GM21390 (cell line): Measurements from ENCODE around the gene MRO.
"Not testable (repeated sequence)": the region's sequence is repeated elsewhere in the genome, so short reads cannot be mapped to it uniquely, and the experiment has no call there.

Source experiments
- ATAC-seq: cut with Tn5 transposase; IDR thresholded peaks from one replicate; pipeline ENCODE4 v1.9.1; 2021; ENCODE audit not compliant: unreplicated experiment

Gene MRO

DNA sequence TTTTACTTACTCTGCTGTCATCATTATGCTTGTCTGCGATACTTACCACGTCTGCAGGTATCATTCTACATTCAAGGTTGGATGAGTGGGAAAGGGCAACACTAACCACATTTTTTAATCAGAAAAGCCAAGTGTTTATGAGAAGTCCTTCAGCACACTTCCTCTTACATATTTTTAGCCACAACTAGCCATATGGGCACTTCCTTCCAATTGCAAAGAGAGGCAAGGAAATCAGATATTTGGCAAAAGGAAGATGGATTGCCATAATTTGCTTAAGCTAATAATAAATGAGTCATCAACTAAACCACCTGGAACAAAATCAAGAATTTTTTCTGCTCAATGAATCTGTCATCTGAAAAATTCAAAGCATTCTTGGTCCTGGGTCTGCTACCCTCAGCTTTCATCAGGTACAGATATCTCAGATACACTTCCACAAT is 16.7 kb upstream of the MRO start:
- ATAC-seq = no peak

DNA sequence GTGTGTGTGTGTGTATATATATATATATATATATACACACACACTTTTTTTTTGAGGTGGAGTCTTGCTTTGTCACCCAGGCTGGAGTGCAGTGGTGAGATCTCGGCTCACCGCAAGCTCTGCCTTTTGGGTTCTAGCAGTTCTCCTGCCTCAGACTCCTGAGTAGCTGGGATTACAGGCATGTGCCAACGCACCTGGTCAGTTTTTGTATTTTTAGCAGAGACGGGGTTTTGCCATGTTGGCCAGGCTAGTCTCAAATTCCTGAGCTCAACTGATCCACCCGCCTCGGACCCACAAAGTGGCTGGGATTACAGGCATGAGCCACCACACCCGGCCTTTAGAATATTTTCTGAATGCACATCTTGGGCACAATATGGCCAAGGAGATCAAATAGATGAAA is 13.7 kb upstream of the MRO start:
- ATAC-seq = not testable (repeated sequence)

GRCh38 chr18:50832754-50833153 is 12.9 kb upstream of the MRO start:
- peak; percentile 63 for ATAC-seq

GRCh38 chr18:50830544-50830943 is 10.7 kb upstream of the MRO start:
- peak; percentile 62 for ATAC-seq

DNA sequence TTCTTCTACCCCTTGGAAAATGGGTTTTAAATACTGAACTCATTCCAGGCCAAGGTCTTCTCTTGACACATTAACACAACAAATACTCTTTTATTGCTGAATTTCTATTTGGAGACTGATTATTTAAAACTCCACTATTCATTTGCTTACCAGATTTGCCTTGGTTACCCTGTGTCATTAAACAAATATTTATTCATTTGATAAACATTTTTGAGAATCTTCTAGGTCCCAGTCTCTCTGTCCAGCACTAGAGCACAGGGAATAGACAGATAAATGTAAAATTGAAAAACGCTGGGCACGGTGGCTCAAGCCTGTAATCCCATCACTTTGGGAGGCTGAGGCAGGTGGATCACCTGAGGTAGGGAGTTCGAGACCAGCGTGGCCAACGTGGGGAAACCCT is 9.8 kb upstream of the MRO start:
- ATAC-seq = no peak

DNA sequence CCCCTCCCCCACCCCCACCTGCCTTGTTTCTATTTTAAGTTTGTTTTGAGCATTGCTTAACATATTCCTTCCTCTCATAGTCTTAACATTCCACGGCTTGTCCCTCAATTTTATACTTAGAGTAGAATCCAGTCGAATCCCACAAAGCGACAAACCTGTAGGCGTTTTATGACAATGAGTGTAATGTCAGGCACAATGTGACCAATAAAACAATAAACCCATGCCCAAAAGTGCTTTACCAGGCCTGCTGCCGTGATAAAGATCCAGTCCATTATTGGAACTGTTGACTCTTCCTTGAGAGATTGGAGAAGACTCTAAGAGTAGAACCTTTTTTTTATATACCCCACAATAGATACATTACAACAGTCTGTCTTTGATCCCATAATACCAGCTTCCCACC is 6.2 kb upstream of the MRO start:
- no peak for ATAC-seq

- ATAC-seq = no peak
These were observed 5.8 kb upstream of the MRO start for GRCh38 chr18:50825621-50826020.

DNA sequence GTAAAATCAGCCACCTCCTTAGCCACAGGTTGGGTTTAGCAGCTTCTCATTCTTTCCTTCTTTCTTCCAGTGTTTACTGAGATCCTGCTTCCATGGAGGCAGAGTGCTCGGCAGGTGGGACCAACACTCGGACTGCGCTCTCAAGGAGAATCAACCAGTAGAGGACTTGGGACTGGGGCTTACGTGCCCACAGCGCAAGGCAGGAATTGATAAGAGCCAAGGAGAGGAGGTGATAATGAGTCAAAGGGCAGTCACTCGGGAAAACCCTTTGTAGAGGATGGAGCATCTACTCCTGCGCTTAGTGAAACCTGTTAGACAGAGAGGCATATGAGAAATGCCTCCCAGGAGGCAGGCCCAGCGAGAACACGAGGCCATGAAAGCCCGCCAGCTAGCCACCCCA is 2.9 kb upstream of the MRO start:
- no peak for ATAC-seq

DNA sequence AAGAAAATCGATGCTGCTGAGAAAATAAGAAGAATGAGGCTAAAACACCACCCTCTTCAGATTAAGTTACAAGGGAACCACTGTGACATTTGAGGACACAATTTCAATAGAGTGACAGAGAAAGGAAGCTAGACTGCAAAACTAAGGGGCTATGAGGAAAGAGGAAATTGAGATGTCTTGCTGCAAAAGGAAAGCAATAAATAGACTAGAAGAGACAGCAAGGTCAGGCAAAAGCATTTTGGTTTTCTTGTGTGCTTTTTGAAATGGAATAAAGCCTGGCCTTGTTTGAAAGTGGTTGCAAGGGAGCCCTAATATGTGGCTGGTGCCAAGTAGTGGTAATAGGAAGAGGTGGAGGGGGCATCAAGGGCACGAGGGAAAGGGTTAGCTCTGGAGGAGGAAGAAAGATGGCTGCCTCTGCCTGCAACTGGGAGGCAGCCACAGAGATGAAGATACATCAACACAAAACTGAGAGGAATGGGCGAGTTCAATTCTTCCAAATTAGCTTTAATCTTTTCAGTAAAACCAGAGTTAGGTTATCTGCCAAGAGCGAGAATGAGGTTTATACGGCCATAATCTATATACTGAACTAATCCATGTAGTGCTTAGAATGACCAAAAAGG is 1.2 kb upstream of the MRO start:
- ATAC-seq = no peak

- ATAC-seq = no peak
These were observed 639 bp downstream of the MRO start for GRCh38 chr18:50819027-50819727.

- ATAC-seq = no peak
These were observed 3.2 kb downstream of the MRO start for GRCh38 chr18:50816419-50817166.

GRCh38 chr18:50814395-50814794 is 5.4 kb downstream of the MRO start:
- no peak for ATAC-seq

GRCh38 chr18:50813353-50813752 is 6.5 kb downstream of the MRO start:
- ATAC-seq = no peak

- no peak for ATAC-seq
These were observed 7.0 kb downstream of the MRO start for GRCh38 chr18:50812834-50813233.

DNA sequence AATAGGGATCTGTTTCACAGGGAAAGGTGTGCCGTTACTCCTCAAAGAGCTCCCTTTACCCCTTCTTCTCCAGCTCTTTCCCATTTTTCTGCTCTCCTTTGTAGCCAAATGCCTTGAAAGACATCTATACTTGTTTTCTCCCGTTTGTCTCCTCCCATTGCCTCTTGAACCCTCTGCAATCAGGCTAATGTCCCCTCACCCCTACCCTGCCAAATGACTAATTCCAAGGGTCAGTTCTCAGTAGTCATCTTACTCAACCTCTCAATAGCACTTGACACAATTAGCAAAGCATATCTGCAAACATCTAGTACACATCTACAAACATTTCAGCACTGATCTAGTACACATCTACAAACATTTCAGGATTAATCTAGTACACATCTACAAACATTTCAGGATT is 12.6 kb downstream of the MRO start:
- ATAC-seq = no peak

- peak; percentile 71 for ATAC-seq
These were observed 13.6 kb downstream of the MRO start for GRCh38 chr18:50806208-50806616.

- ATAC-seq = peak; percentile 9
These were observed 14.1 kb downstream of the MRO start for GRCh38 chr18:50805732-50806131.

DNA sequence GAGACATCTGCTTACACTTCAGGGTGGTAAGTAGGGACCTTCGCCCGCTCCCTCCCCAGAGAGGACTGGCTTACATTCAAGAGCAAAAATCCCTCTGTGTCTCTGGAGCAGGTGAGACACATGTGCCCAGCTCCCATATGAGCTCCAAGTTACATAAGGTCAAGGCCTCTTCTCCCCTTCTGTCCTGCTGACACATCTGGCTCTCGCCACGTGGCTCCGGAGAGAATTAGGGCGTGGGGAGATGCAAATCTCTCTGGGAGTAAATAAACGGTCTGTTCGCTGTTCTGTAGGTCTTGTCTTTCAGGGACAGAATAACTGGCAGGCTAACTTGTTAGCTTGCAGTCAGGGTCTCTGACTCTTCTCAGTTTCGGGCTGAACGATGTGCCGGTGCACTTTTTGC is 16.2 kb downstream of the MRO start:
- ATAC-seq = no peak

DNA sequence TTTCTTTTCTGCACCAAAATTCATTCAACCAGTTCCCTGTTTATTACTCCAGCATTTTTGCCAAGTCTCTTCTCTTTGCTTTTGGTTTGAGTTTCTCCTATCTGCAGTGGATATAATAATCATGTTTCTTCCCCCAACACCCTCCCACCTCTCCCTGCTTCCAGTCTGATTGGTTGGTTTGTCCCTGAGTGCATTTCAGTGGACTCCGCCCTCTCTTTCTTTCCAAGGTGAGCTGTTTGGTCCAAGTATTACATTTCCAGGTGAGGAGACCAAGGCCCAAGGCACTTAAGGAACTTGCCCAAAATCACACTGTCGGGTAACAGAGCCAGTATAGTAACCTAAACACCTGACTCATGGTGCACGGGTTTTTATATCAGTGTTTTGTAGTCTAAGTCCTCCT is 17.7 kb downstream of the MRO start:
- ATAC-seq = no peak

DNA sequence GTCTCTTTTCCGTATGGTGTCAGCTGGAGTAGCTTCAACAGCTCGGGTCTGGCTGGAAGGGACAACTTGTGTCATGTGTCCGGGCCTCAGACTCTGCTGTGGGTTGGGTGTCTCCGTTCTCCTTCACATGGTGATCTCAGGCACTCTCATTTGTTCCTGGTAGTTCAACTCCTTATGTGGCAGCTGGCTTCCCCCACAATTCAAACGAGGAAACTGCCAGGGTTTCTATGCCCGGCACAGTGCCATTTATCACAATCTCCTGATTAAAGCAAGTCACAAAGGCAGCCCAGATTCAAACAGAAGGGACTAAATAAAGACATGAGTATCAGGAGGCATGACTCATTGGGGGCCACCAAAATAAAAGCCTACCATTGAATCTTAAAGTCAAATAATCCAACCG is 22.7 kb downstream of the MRO start:
- no peak for ATAC-seq

DNA sequence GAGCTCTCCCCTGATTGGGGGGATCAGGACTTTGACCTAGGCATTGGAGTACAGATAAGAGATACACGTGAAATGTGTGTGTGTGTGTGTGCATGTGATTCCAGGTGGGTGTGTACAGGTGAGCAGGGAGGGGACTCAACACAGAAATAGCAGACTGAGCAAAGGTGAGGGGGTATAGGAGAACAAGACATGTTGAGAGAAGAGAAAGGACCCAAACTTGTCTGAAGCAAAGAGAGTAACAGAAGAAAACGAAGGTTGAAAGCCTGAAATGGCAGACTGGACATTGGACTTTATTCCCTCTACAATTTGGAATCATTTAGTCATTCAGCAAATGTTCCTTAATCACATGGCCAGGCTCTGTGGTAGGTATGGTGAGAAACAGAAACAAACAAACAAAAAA is 23.3 kb downstream of the MRO start:
- ATAC-seq = no peak
